Stimulated activated CD8-positive, alpha-beta memory T cell treated with anti-CD3 and anti-CD28 coated beads, Interleukin-7, amount 100 ng/mL, for 24 hours (primary cell): Measurements from ENCODE around the gene TBC1D26.
"Not testable (repeated sequence)": the region's sequence is repeated elsewhere in the genome, so short reads cannot be mapped to it uniquely, and the experiment has no call there.

ENCODE experiments used
- DNase-seq: peaks from one replicate; pipeline ENCODE4 v3.0.0-alpha.2; 2020; ENCODE audit warnings: low read depth

The TBC1D26 gene

GRCh38 chr17:15731900-15732299 is at the start of gene TBC1D26:
TSS of gene TBC1D26 (plus strand) at chr17:15732283. CDS start at chr17:15735349, 3,066 bp downstream.
- DNase-seq: not testable (repeated sequence)

GRCh38 chr17:15683135-15683534 is 48.9 kb upstream of the TBC1D26 start:
- DNase-seq: not testable (repeated sequence)

GRCh38 chr17:15683824-15684478 is 48.1 kb upstream of the TBC1D26 start, which contains the start of gene TRIM16:
TSS of gene TRIM16 (minus strand) at chr17:15684311. CDS start at chr17:15651609, 32,702 bp downstream.
- DNase-seq: peak; percentile 59

GRCh38 chr17:15687494-15687893 is 44.6 kb upstream of the TBC1D26 start:
- DNase-seq: not testable (repeated sequence)

GRCh38 chr17:15698967-15699366 is 33.1 kb upstream of the TBC1D26 start:
- DNase-seq: not testable (repeated sequence)

GRCh38 chr17:15699413-15699924 is 32.6 kb upstream of the TBC1D26 start, which contains the start of gene ZNF286A:
TSS of gene ZNF286A (plus strand) at chr17:15699752. CDS start at chr17:15700330, 578 bp downstream.
- DNase-seq: peak; percentile 90

GRCh38 chr17:15699937-15700336 is 32.1 kb upstream of the TBC1D26 start:
- not testable (repeated sequence) for DNase-seq

GRCh38 chr17:15704239-15704638 is 27.8 kb upstream of the TBC1D26 start:
- not testable (repeated sequence) for DNase-seq

GRCh38 chr17:15704813-15705212 is 27.3 kb upstream of the TBC1D26 start:
- DNase-seq: not testable (repeated sequence)

- not testable (repeated sequence) for DNase-seq
Measured at GRCh38 chr17:15708879-15709278, 23.2 kb upstream of the TBC1D26 start.

GRCh38 chr17:15716601-15717563 is 15.2 kb upstream of the TBC1D26 start:
- DNase-seq: not testable (repeated sequence)

- not testable (repeated sequence) for DNase-seq
Measured at GRCh38 chr17:15730535-15730934, 1.5 kb upstream of the TBC1D26 start.

GRCh38 chr17:15733174-15733789 is 1.2 kb downstream of the TBC1D26 start:
- not testable (repeated sequence) for DNase-seq

GRCh38 chr17:15736578-15736977 is 4.5 kb downstream of the TBC1D26 start:
- DNase-seq: not testable (repeated sequence)

- no peak for DNase-seq
Measured at GRCh38 chr17:15738066-15738465, 6.0 kb downstream of the TBC1D26 start.

- DNase-seq: not testable (repeated sequence)
Measured at GRCh38 chr17:15739259-15739658, 7.2 kb downstream of the TBC1D26 start.

- not testable (repeated sequence) for DNase-seq
Measured at GRCh38 chr17:15740041-15740440, 8.0 kb downstream of the TBC1D26 start.

GRCh38 chr17:15740570-15741120 is 8.6 kb downstream of the TBC1D26 start:
- DNase-seq: no peak

- no peak for DNase-seq
Measured at GRCh38 chr17:15741624-15742023, 9.5 kb downstream of the TBC1D26 start.

GRCh38 chr17:15742051-15742795 is 10.1 kb downstream of the TBC1D26 start:
- no peak for DNase-seq

GRCh38 chr17:15742921-15743320 is 10.8 kb downstream of the TBC1D26 start:
- no peak for DNase-seq
